HCT116 (cell line): Measurements from ENCODE around the gene TTC23. TPM values are rescaled to one million over a fixed set of nuclear protein-coding genes. Genes with fewer than 3 reads are reported as not detected.

Experiments
- ATAC-seq: fragments of 200-7000 bp; cut with Tn5 transposase; 2 replicates; pipeline ENCODE4 v1.9.1; 2020; ENCODE audit warnings: mild to moderate bottlenecking, moderate library complexity
- BruUV-seq: library from RNA; stranded (reverse); fragments of 400-500 nt; replicated peaks from 2 replicates; lab custom pipeline; 2021; lab: Mats Ljungman, UMichigan
- CTCF ChIA-PET: fragments of 300-600 bp; sonication (Branson Sonifier 250); formaldehyde crosslinking; loops from one replicate; lab custom pipeline; 2021; ENCODE audit warnings: antibody characterized with exemption; lab: Charles Lee
- POLR2A ChIA-PET: fragments of 300-600, 350-600 bp; sonication (Branson Sonifier 250); formaldehyde crosslinking; loops from one replicate; lab custom pipeline; 2021; ENCODE audit warnings: antibody characterized with exemption; lab: Charles Lee
- RAD21 ChIA-PET, 2 experiments: fragments of 300-600 bp; sonication (Branson Sonifier 250); formaldehyde crosslinking; loops; one replicate each; lab custom pipeline; 2023; ENCODE audit warnings: low total read pairs in 2 of 2; ENCODE audit not compliant: uncharacterized antibody in 2 of 2, unreplicated experiment in 2 of 2, low non-redundant PET in 1 of 2; lab: Charles Lee
- DNase-seq: peaks from one replicate; pipeline ENCODE4 v3.0.0-alpha.2; 2010; ENCODE audit warnings: low read depth, low spot score
- H2AFZ ChIP-seq: fragments of 200-600 bp; shearing (Covaris generic), sonication (generic); 2 replicates; pipeline ENCODE4 v1.6.1; 2017; ENCODE audit warnings: low read depth, mixed run types, mixed read lengths, antibody characterized with exemption, low read length; ENCODE audit not compliant: poor library complexity, severe bottlenecking
- H3K27ac ChIP-seq: 2 replicates; pipeline ENCODE4 v1.5.1; 2012; ENCODE audit warnings: low read depth, low read length
- H3K27me3 ChIP-seq: fragments of 200-600 bp; sonication (generic); 2 replicates; pipeline ENCODE4 v1.6.1; 2016; ENCODE audit warnings: mixed run types, low read length, mixed read lengths; ENCODE audit not compliant: insufficient read depth
- H3K36me3 ChIP-seq, 2 experiments: fragments of 200-500 bp in 1 of 2; fragments of 200-600 bp in 1 of 2; sonication (Bioruptor generic) in 1 of 2; sonication (generic) in 1 of 2; 2 replicates each; pipeline versions ENCODE4 v1.5.1 to v1.6.1; 2014 to 2016; ENCODE audit warnings: low read length in 2 of 2, inconsistent platforms in 1 of 2, mixed read lengths in 1 of 2, mixed run types in 1 of 2; ENCODE audit not compliant: insufficient read depth in 2 of 2, control insufficient read depth in 1 of 2
- H3K4me1 ChIP-seq, 2 experiments: fragments of 200-600 bp in 1 of 2; sonication (generic) in 1 of 2; 2 replicates each; pipeline versions ENCODE4 v1.5.1 to v1.6.1; 2012 to 2017; ENCODE audit warnings: low read length in 2 of 2, inconsistent platforms in 1 of 2, mild to moderate bottlenecking in 1 of 2, mixed read lengths in 1 of 2, mixed run types in 1 of 2, moderate library complexity in 1 of 2; ENCODE audit not compliant: insufficient read depth in 2 of 2, control insufficient read depth in 1 of 2
- H3K4me2 ChIP-seq: fragments of 200-600 bp; sonication (generic); 2 replicates; pipeline ENCODE4 v1.6.1; 2017; ENCODE audit warnings: mixed run types, low read length, mixed read lengths
- H3K4me3 ChIP-seq, 2 experiments: fragments of 200-600 bp in 1 of 2; sonication (generic) in 1 of 2; replicated peaks in 1 of 2; 2 replicates each; pipeline ENCODE4 v1.5.1; 2011 to 2016; ENCODE audit warnings: low read length in 2 of 2, control low read depth in 1 of 2, low read depth in 1 of 2, mild to moderate bottlenecking in 1 of 2, mixed read lengths in 1 of 2, mixed run types in 1 of 2
- H3K79me2 ChIP-seq: fragments of 200-600 bp; sonication (generic); 2 replicates; pipeline ENCODE4 v1.6.1; 2017; ENCODE audit warnings: mild to moderate bottlenecking, mixed run types, low read length, moderate library complexity, mixed read lengths; ENCODE audit not compliant: insufficient read depth
- H3K9ac ChIP-seq: fragments of 200-600 bp; sonication (generic); 2 replicates; pipeline ENCODE4 v1.6.1; 2016; ENCODE audit warnings: low read length, mixed read lengths
- H3K9me2 ChIP-seq: fragments of 200-600 bp; sonication (generic), shearing (Covaris generic); 2 replicates; pipeline ENCODE4 v1.6.1; 2017; ENCODE audit warnings: mixed run types, mild to moderate bottlenecking, moderate library complexity; ENCODE audit not compliant: insufficient read depth
- H3K9me3 ChIP-seq, 2 experiments: fragments of 200-500 bp in 1 of 2; fragments of 200-600 bp in 1 of 2; sonication (Bioruptor generic) in 1 of 2; sonication (generic) in 1 of 2; 2 replicates each; pipeline ENCODE4 v1.6.1; 2014 to 2017; ENCODE audit warnings: low read length in 2 of 2, mixed read lengths in 2 of 2, inconsistent platforms in 1 of 2, low read depth in 1 of 2, mild to moderate bottlenecking in 1 of 2, mixed run types in 1 of 2, moderate library complexity in 1 of 2; ENCODE audit not compliant: control insufficient read depth in 1 of 2, insufficient read depth in 1 of 2
- H4K20me1 ChIP-seq: fragments of 200-600 bp; sonication (generic), shearing (Covaris generic); 2 replicates; pipeline ENCODE4 v1.6.1; 2017; ENCODE audit warnings: mixed run types, mild to moderate bottlenecking, moderate library complexity; ENCODE audit not compliant: insufficient read depth
- CBX3 ChIP-seq: IDR thresholded peaks from 2 replicates; pipeline ENCODE4 v1.6.1; 2012; ENCODE audit warnings: low read depth
- CEBPB ChIP-seq: IDR thresholded peaks from 2 replicates; pipeline ENCODE4 v1.6.1; 2012; ENCODE audit warnings: low read depth
- CTCF ChIP-seq, 3 experiments: fragments of 200-600 bp in 1 of 3; sonication (generic) in 1 of 3; IDR thresholded peaks in 2 of 3; conservative IDR thresholded peaks in 1 of 3; 2 replicates each; pipeline ENCODE4 v1.5.1; 2012 to 2017; ENCODE audit warnings: low read depth in 2 of 3, low read length in 2 of 3, antibody characterized with exemption in 1 of 3, borderline replicate concordance in 1 of 3, control low read depth in 1 of 3, mild to moderate bottlenecking in 1 of 3, mixed read lengths in 1 of 3, mixed run types in 1 of 3, moderate library complexity in 1 of 3; ENCODE audit not compliant: insufficient read depth in 1 of 3
- EZH2 ChIP-seq: fragments of 200-600 bp; sonication (generic); IDR thresholded peaks from 2 replicates; pipeline ENCODE4 v1.6.1; 2017; ENCODE audit warnings: antibody characterized with exemption, mixed run types
- EZH2phosphoT487 ChIP-seq: fragments of 200-600 bp; IDR thresholded peaks from 2 replicates; pipeline ENCODE4 v1.6.1; 2018; ENCODE audit warnings: antibody characterized with exemption, borderline replicate concordance
- FOSL1 ChIP-seq: IDR thresholded peaks from 2 replicates; pipeline ENCODE4 v1.6.1; 2012; ENCODE audit warnings: low read depth
- JUND ChIP-seq: IDR thresholded peaks from 2 replicates; pipeline ENCODE4 v1.6.1; 2012
- MAX ChIP-seq: IDR thresholded peaks from 2 replicates; pipeline ENCODE4 v1.6.1; 2012
- POLR2A ChIP-seq: IDR thresholded peaks from 2 replicates; pipeline ENCODE4 v1.7.0; 2011; ENCODE audit warnings: borderline replicate concordance; ENCODE audit not compliant: insufficient read depth, insufficient read length; ENCODE audit errors: extremely low read depth
- POLR2AphosphoS5 ChIP-seq: IDR thresholded peaks from 2 replicates; pipeline ENCODE4 v1.6.1; 2011; ENCODE audit warnings: mild to moderate bottlenecking, low read depth, low read length, moderate library complexity
- RAD21 ChIP-seq: IDR thresholded peaks from 2 replicates; pipeline ENCODE4 v1.6.1; 2012; ENCODE audit warnings: low read depth, mild to moderate bottlenecking
- SP1 ChIP-seq: IDR thresholded peaks from 2 replicates; pipeline ENCODE4 v1.6.1; 2012; ENCODE audit warnings: low read depth
- SRF ChIP-seq: IDR thresholded peaks from 2 replicates; pipeline ENCODE4 v1.6.1; 2012; ENCODE audit warnings: low read depth
- TCF7L2 ChIP-seq: IDR thresholded peaks from 2 replicates; pipeline ENCODE4 v1.7.0; 2011; ENCODE audit warnings: borderline replicate concordance, inconsistent platforms; ENCODE audit not compliant: insufficient read depth, insufficient read length; ENCODE audit errors: extremely low read depth
- YY1 ChIP-seq: IDR thresholded peaks from 2 replicates; pipeline ENCODE4 v1.6.1; 2011; ENCODE audit warnings: low read length, low read depth, moderate library complexity, mild to moderate bottlenecking; ENCODE audit not compliant: insufficient replicate concordance; ENCODE audit errors: extremely low read depth
- ZBTB33 ChIP-seq: IDR thresholded peaks from 2 replicates; pipeline ENCODE4 v1.6.1; 2011; ENCODE audit warnings: mild to moderate bottlenecking, low read length, moderate library complexity; ENCODE audit not compliant: insufficient replicate concordance; ENCODE audit errors: extremely low read depth
- ZNF274 ChIP-seq: fragments of 200-500 bp; sonication (Bioruptor generic); IDR thresholded peaks from 2 replicates; pipeline ENCODE4 v1.6.1; 2014; ENCODE audit warnings: mild to moderate bottlenecking, low read depth, low read length, inconsistent platforms
- intact Hi-C: fragments of 100-400 bp; cut with micrococcal nuclease; formaldehyde crosslinking; loops from 2 replicates; pipeline ENCODE4 v1.10.0; 2022
- total RNA-seq: library from RNA; stranded (reverse); gene quantifications from one replicate; pipeline ENCODE4 v1.2.1, GENCODE V29; 2021; ENCODE audit not compliant: unreplicated experiment

The TTC23 gene
- total RNA-seq, 1 experiment from 2014 or later: 10.2 TPM

GRCh38 chr15:99232740-99233139 is 16.6 kb downstream of the TTC23 start:
- ATAC-seq (no peak), DNase-seq (no peak)
- Histone ChIP-seq H3K27me3 (no peaks in the 10 kb centered on the region), H3K79me2 (no peaks in the 10 kb centered on the region), H3K4me1 (no peaks in the 10 kb centered on the region), H4K20me1 (no peaks in the 10 kb centered on the region), H3K4me2 (no peak overlapping the region), H3K9me3 (no peaks in the 10 kb centered on the region), H3K36me3 (no peaks in the 10 kb centered on the region), H3K4me3 (no peak overlapping the region), H3K9ac (no peak overlapping the region), H2AFZ (no peak overlapping the region), H3K27ac (no peak overlapping the region), H3K9me2 (no peaks in the 10 kb centered on the region)
- intact Hi-C loops: no loop called here
- ChIA-PET RAD21 (no interaction called here), CTCF (no interaction called here), POLR2A (no interaction called here)
- no TSS peak for BruUV-seq
- TF ChIP-seq ZBTB33: no peak
- TF ChIP-seq FOSL1: no peak
- TF ChIP-seq POLR2AphosphoS5: no peak
- no peak for TF ChIP-seq RAD21
- TF ChIP-seq YY1: no peak
- no peak for TF ChIP-seq EZH2phosphoT487
- no peak for TF ChIP-seq SP1
- TF ChIP-seq MAX: no peak
- TF ChIP-seq CBX3: no peak
- TF ChIP-seq TCF7L2: no peak
- no peak for TF ChIP-seq SRF
- TF ChIP-seq CTCF (IDR thresholded peaks at IDR 0.05 in 2 of 3, conservative IDR thresholded peaks at IDR 0.05 in 1 of 3; ENCODE audit: borderline replicate concordance in 1 of 3, insufficient read depth in 1 of 3, low read depth in 2 of 3, low read length in 2 of 3): no peak
- TF ChIP-seq EZH2: no peak
- no peak for TF ChIP-seq JUND
- TF ChIP-seq ZNF274: no peak
- TF ChIP-seq POLR2A: no peak
- TF ChIP-seq CEBPB: no peak
